IPS-15b (cell line): ENCODE data around the gene ERVK3-1.

Source experiments
- H3K27me3 ChIP-seq: one replicate; pipeline ENCODE4 v1.6.1; 2013; ENCODE audit warnings: low read length; ENCODE audit not compliant: control insufficient read depth, insufficient read depth
- H3K36me3 ChIP-seq: one replicate; pipeline ENCODE4 v1.6.1; 2013; ENCODE audit warnings: low read length; ENCODE audit not compliant: control insufficient read depth, insufficient read depth
- H3K4me1 ChIP-seq: one replicate; pipeline ENCODE4 v1.6.1; 2013; ENCODE audit warnings: mild to moderate bottlenecking, low read length; ENCODE audit not compliant: control insufficient read depth, insufficient read depth
- H3K4me3 ChIP-seq: one replicate; pipeline ENCODE4 v1.5.1; 2013; ENCODE audit warnings: low read depth, low read length
- H3K9ac ChIP-seq: one replicate; pipeline ENCODE4 v1.6.1; 2013; ENCODE audit warnings: low read depth, mild to moderate bottlenecking, low read length
- H3K9me3 ChIP-seq: one replicate; pipeline ENCODE4 v1.6.1; 2013; ENCODE audit warnings: mild to moderate bottlenecking, low read length; ENCODE audit not compliant: control insufficient read depth, insufficient read depth

The ERVK3-1 gene

GRCh38 chr19:58356766-58357480 lies 51.7 kb downstream of the ERVK3-1 start:
- H3K4me1 ChIP-seq, result no peaks in the 10 kb centered on the region
- no peaks in the 10 kb centered on the region for H3K27me3 ChIP-seq
- no peak overlapping the region for H3K4me3 ChIP-seq
- H3K9me3 ChIP-seq, result no peaks in the 10 kb centered on the region
- H3K36me3 ChIP-seq, result peaks cover 3% of the 10 kb centered on the region
- peak overlapping the region; percentile 57 for H3K9ac ChIP-seq

DNA sequence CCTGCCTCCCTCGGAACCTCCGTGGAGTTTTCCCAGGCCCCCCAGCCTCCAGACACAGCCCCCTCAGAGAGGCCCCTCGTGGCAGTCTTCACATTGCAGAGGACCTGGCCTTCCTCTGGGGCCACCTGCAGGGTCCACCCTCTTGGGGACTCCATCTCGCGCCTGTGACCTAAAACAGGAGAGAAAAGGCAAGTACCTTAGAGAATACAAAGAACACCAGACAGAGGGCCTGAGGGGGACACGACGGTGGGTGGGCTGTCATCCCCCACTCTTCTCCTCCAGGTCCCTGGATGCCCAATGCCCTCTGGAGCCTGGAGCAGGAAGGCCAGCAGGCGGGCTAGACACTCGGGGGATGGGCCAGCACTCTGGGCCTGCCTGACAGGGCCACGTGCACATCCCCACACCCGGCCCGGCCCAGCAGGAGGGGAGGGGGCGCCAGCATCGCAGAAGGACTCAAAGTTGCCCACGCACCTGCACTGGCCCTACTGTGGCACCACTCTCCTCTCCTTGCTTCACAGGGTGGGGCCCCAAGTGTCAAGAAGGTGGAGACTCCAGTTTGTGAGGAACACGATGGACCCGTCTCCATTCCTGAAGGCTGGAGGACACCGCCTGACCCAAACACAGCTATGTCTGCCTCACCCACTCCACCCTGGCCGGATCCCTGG lies 52.4 kb downstream of the ERVK3-1 start:
- H3K9ac ChIP-seq, result peak overlapping the region; percentile 57
- no peak overlapping the region for H3K4me3 ChIP-seq
- peaks cover 3% of the 10 kb centered on the region for H3K36me3 ChIP-seq
- no peaks in the 10 kb centered on the region for H3K27me3 ChIP-seq
- H3K4me1 ChIP-seq, result no peaks in the 10 kb centered on the region
- no peaks in the 10 kb centered on the region for H3K9me3 ChIP-seq

- Histone ChIP-seq H3K4me1 (no peaks in the 10 kb centered on the region), H3K36me3 (no peaks in the 10 kb centered on the region), H3K9ac (peak overlapping the region; percentile 91), H3K4me3 (peak overlapping the region; percentile 98), H3K27me3 (no peaks in the 10 kb centered on the region), H3K9me3 (no peaks in the 10 kb centered on the region)
Measured at GRCh38 chr19:58361900-58362271, 56.7 kb downstream of the ERVK3-1 start.

DNA sequence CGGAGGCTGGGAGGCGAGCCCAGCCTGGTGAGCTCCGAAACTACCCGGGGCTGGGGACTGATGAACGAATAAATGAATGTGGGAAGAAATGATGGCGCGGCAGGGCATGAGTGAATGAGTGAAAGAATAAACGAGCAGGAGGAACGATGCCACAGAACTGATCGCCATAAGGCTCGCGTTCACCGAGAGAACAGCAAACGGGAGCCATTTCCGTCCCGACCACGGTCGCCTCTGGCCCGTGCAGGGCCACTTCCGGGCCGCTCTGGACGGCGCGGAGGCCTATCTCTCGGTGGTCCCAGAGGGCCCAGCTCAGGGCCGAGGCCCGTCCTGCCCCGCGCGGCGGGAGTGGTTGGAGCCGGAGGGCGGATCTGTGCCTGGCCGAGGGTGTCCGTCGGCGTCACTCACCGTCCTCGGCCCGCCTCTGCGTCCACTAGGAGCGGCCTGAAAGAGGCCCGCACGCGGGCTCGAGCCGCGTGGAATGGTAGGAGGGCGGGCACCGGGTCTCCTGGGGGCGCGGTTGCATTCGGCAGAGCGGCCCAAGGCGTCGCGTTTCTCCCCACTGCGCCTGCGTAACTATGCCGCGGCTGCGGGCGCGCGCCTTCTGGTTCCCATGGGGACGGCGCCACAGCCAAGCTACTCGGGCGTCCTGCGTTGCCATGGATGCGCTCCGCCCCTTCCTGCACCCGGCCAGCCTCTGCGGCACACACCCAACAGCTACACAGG lies 57.3 kb downstream of the ERVK3-1 start, which contains the start of gene ZNF497:
TSS of gene ZNF497 (minus strand) at position 480 of the 723 bp plus-strand sequence. CDS start 5,116 bp downstream, outside the sequence.
- no peaks in the 10 kb centered on the region for H3K4me1 ChIP-seq
- no peaks in the 10 kb centered on the region for H3K27me3 ChIP-seq
- H3K4me3 ChIP-seq, result peak within 1 kb of the TSS; percentile 98
- peak within 1 kb of the TSS; percentile 91 for H3K9ac ChIP-seq
- no peaks in the 10 kb centered on the region for H3K36me3 ChIP-seq
- no peaks in the 10 kb centered on the region for H3K9me3 ChIP-seq

GRCh38 chr19:58364146-58364545 lies 59.0 kb downstream of the ERVK3-1 start:
- H3K9ac ChIP-seq, result no peak overlapping the region
- no peak overlapping the region for H3K4me3 ChIP-seq
- H3K4me1 ChIP-seq, result no peaks in the 10 kb centered on the region

More at GRCh38 chr19:58364146-58364545, 59.0 kb downstream of the ERVK3-1 start:
- Histone ChIP-seq H3K9me3 (no peaks in the 10 kb centered on the region), H3K36me3 (no peaks in the 10 kb centered on the region), H3K27me3 (no peaks in the 10 kb centered on the region)
